Cerebellar nuclear complex (tissue), 1 donor: ENCODE results near the gene BRSK1.
"Not testable (repeated sequence)": the region's sequence is repeated elsewhere in the genome, so short reads cannot be mapped to it uniquely, and the experiment has no call there.

Experiments used
- DNase-seq, 2 experiments: peaks; one replicate each; lab custom pipeline; 2025; lab: John Stamatoyannopoulos, UW

Gene BRSK1

GRCh38 chr19:55304279-55304978, 20.6 kb downstream of the BRSK1 start:
- no peak for DNase-seq

- no peak for DNase-seq
These were observed 21.2 kb downstream of the BRSK1 start for GRCh38 chr19:55304980-55305379.

GRCh38 chr19:55305491-55305890, 21.7 kb downstream of the BRSK1 start:
- no peak for DNase-seq

GRCh38 chr19:55305983-55306562, 22.3 kb downstream of the BRSK1 start:
- DNase-seq, result no peak

GRCh38 chr19:55306712-55307111, 22.9 kb downstream of the BRSK1 start:
- no peak for DNase-seq

- DNase-seq, result no peak
These were observed 24.5 kb downstream of the BRSK1 start for GRCh38 chr19:55308281-55308680.

- DNase-seq, result no peak
These were observed 25.7 kb downstream of the BRSK1 start for GRCh38 chr19:55309448-55309847.

GRCh38 chr19:55310498-55310897, 26.7 kb downstream of the BRSK1 start:
- DNase-seq, result no peak

GRCh38 chr19:55311397-55311796, 27.6 kb downstream of the BRSK1 start:
- DNase-seq, result no peak

GRCh38 chr19:55311797-55312196, 28.0 kb downstream of the BRSK1 start:
- no peak for DNase-seq

- no peak for DNase-seq
These were observed 29.1 kb downstream of the BRSK1 start for GRCh38 chr19:55312621-55313512.

GRCh38 chr19:55314396-55314795, 30.6 kb downstream of the BRSK1 start:
- no peak for DNase-seq

- DNase-seq, result no peak
These were observed 32.2 kb downstream of the BRSK1 start for GRCh38 chr19:55315956-55316525.

- no peak for DNase-seq
These were observed 32.8 kb downstream of the BRSK1 start for GRCh38 chr19:55316646-55317045.

- no peak for DNase-seq
These were observed 36.0 kb downstream of the BRSK1 start for GRCh38 chr19:55319785-55320184.

- no peak for DNase-seq
These were observed 37.1 kb downstream of the BRSK1 start for GRCh38 chr19:55320844-55321419.

GRCh38 chr19:55321466-55322137, 37.8 kb downstream of the BRSK1 start:
- DNase-seq, result no peak

GRCh38 chr19:55322204-55322885, 38.5 kb downstream of the BRSK1 start:
- DNase-seq, result no peak

- DNase-seq, result no peak
These were observed 40.9 kb downstream of the BRSK1 start for GRCh38 chr19:55324662-55325061.

GRCh38 chr19:55325172-55325571, 41.4 kb downstream of the BRSK1 start, which contains the start of gene TMEM150B:
Gene TMEM150B, minus strand, starts transcription at chr19:55325341. Its CDS starts 4,305 bp downstream, at chr19:55321036.
- DNase-seq, result no peak

GRCh38 chr19:55328774-55329318, 45.0 kb downstream of the BRSK1 start:
- not testable (repeated sequence) for DNase-seq
